GDM1 (cell line): ENCODE data around the gene CLIP1.
"Not testable (repeated sequence)": the region's sequence is repeated elsewhere in the genome, so short reads cannot be mapped to it uniquely, and the experiment has no call there.

Experiments
- DNase-seq: peaks from one replicate; lab custom pipeline; 2025; lab: John Stamatoyannopoulos, UW

Gene CLIP1

DNA sequence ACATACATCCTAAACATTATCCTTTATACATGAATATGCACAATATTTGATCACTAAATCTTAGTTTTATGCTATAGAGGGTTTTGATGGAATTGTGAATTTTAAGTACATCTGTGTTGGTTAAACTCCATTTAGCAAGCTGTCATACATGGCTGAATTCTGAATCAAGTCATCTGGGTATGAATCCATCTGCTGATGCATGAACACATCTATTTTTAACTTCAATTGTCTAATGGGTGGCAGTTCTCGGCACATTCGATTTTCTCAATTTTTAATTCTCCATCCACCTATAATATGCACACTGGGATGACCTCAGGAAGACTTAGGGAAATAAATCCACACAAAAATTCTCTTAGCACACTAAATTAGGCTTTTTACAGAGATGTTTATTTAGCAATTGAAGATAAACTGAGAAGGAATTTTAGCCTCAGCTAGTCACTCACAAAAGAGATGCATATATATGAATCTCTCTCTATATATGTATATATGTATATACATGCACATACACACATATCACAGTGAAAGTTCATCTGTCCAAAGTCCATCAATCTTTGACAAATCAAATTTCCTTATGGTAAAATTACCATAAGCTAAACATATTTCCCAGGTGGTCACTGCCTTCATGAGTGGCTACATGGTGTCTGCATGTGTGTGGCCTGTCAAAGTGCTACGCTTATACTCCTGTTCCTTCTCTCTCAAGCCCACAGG, 111.7 kb downstream of the CLIP1 start:
- no peak for DNase-seq

DNA sequence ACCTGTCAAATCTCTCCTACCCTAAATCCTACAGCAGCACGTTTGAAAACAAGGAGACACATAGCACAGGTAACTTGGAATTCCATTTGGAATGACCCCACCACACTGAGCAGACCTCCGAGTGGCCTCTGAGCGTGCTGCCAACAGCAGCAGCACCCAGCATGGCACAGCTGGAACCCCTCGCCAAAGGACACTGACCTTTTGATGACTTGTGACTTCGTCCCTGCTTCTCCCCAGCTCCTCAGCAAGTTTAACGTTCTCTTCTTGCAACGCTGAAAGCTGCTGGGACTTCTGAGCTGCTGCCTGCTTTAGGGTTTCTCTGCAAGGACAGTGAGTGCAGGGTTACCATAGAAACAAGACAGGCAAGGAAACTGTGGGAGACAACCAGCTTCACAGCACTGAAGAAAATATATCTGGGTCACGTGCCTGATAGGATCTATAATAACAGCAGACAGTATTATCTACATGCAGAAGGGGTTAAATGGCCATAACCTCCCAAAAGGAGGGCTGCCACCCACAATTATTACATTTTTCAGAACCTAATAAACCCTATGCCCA, 112.8 kb downstream of the CLIP1 start:
- no peak for DNase-seq

DNA sequence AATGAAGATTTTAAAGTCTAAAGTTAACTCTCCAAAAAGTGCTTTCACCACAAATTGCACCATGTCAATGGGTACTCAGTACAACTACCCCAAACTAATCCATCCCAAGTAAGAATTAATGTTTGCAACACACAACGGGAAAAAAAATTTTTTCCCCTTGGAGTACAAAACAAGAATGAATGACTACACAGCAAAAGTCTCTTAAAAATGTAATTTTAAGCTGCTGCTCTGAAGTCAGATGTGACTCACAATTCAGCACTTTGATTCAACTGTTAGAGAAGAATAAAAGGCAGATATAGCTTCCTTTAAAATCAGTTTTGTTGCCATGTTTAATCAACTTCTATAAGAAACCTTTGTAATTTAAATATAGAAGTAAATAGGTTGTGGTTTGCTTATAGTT, 113.7 kb downstream of the CLIP1 start:
- no peak for DNase-seq

DNA sequence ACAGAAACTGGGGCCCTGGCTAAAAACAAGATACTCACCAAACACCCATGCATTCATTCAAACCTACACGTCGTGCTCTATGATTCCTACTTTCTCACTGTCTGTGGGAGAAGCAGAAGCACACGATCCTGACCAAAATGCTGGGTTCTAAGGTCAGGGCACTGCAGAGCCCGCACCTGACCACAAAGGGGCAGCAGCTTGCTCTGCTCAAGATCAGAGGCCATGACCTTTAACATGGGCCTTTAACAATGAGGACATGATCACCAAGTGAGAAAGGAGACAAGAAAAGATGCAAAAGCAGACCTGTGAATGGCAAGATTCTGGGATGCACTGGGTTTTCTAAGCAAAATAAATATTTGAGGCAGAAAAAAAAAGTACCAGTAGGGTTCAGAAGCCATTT, 116.1 kb downstream of the CLIP1 start:
- no peak for DNase-seq

DNA sequence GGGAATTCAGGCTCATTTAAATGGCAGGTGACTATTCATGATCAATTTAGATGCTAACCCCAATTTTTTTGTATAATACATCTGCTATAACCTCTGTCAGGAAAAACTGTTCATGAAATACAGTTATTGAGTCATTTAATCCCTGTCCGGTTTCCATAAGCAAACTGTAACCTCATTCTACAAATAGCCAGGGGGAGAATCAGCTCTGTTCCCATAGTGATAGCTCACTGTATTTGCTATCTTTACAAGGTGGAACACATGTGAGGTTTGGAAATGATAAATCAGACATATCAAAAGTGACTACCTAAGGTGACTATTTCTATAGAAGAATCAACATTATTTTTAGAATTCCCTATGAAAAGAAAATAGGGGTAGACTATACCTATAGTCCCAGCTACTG, 117.5 kb downstream of the CLIP1 start:
- DNase-seq: no peak

DNA sequence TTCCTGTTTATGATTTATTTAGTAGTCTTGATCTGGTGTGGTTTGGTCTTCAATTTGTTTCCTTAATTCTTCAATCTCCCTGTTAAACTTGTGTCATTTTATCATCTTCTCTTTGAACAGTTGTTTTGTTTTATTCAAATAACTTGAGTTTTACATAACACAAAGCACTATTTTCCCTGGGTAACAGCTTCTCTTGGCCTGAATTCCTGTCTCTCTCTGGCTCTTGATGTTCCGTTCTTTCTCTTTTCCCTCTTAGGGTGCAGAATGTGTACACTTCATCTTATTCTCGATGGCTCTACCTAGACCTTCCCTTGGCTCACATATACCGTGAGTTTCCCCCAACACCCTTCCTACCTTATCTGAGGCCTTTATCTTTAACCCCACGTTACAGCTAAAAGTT, 119.4 kb downstream of the CLIP1 start:
- DNase-seq: no peak

DNA sequence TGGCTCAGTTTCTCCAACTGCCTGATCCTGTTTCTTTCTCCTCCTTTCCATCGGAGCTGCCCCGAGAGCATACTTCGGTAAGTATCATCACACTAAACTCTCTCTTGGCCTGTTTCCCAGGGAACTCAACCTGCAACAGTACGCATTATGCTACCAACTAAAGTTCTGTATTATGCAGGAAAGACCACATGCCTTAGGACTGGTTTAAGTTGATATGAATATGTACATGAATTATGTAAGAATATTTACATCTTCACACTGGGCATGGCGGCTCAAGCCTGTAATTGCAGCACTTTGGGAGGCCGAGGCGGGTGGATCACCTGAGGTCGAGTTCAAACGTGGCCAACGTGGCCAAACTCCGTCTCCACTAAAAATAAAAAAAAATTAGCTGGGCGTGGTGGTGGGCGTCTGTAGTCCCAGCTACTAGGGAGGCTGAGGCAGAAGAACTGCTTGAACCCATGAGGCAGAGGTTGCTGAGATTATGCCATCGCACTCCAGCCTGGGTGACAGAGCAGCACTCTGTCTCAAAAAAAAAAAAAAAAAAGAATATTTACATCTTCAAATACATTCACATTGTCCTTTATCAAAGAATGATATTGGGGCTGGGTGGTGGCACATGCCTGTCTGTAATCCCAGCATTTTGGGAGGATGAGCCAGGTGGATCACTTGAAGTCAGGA, 124.3 kb downstream of the CLIP1 start:
- no peak for DNase-seq

DNA sequence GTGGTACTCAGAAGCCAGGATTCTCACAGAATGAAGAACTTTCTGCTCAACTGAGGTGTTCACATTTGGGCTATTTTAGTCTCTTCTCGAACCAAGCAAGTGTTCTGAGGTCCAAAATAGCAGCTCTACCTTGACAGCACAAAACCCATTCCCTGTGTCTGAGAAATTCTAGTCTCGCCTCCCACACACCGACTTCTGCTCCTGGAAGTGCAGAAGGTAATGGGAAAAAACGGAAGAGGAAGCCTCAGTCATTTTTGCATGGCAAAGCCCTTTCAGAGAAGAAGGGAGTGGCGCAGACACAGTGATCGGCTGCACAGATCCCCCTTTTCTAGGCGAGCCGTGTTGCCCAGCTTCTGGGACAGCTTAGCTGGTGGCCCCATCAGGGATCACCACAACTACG, 125.0 kb downstream of the CLIP1 start:
- DNase-seq: no peak

DNA sequence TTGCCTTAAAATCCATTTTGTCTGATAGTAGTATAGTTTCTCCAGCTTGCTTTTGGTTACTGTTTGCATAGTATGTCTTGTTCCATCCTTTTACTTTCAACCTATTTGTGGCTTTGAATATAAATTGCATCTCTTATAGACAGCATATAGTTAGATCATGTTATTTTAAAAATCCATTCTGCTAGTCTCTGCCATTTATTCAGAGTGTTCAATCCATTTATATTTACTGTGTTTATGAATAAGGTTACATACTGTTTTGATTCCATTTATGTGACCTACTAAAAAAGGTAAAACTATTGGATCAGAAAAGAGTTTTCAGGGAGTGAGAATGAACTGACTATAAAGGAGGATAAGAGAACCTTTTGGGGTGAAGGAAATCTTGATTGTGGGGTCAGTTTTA, 126.6 kb downstream of the CLIP1 start:
- no peak for DNase-seq

DNA sequence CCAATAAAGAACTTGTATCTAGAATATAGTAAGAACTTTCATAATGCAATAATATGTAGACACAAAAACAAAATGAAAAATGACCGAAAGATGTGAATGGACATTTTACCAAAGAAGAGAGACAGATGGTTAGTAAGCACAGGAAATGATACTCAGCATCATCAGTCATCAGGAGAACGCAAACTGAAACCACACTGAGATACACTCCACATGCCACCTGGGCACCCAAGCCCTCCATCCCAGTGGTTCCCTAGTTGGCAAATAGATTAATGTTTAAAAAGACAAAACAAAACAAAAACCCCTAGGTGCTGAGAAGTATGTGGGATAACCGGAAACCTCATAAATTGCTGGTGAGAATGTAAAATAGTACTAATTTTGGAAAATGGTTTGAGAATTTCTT, 129.4 kb downstream of the CLIP1 start:
- DNase-seq: no peak

DNA sequence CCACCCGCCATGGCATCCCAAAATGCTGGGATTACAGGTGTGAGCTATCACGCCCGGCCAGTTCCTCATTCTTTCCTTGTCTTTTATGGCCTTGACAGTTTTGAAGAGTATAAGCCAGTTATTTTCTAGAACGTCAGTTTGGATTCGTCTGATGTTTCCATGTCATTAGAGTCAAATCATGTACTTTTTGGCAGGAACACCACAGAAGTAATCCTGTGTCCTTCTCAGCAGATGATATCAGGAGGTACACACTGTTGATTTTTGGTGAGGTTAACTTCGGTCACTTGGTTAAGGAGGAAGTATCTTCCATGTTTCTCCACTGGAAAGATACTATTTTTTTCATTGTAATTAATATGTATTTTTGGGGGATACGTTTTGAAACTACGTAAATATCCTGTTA, 131.0 kb downstream of the CLIP1 start:
- DNase-seq: no peak

DNA sequence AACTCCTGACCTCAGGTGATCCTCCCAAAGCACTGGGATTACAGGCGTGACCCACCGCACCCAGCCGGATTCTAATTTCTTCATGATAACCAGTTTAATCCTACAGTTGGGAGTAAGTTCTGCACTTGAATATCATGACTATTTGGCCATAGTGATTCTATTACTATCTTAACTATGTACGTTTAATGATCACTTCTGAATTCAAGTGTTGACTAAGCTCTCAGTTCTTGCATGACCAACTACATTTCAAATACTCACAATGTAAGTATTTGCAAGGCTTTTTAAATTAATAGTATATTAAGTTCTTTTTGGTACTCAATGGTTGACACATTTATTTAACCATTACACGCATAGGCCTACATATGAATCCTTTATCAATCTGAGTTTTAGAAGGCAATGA, 138.8 kb downstream of the CLIP1 start:
- no peak for DNase-seq

DNA sequence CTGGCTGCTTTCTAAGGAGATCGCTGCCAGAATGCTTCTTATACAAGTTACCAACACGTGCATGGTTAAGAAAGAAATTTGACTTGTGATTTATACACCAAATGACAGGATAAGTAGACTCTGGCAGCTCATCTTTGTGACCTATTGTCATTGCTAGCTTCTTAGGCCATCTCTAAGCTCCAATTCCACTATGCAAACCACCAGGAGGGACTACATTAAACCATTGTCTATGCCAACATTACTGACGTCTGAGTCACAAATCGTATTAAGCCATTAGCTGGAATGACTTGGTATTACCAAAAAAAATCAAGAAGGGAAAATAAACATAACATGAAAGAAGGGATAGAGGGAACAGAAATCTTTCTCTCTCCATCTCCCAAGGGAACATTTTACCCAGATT, 140.4 kb downstream of the CLIP1 start:
- DNase-seq: no peak

DNA sequence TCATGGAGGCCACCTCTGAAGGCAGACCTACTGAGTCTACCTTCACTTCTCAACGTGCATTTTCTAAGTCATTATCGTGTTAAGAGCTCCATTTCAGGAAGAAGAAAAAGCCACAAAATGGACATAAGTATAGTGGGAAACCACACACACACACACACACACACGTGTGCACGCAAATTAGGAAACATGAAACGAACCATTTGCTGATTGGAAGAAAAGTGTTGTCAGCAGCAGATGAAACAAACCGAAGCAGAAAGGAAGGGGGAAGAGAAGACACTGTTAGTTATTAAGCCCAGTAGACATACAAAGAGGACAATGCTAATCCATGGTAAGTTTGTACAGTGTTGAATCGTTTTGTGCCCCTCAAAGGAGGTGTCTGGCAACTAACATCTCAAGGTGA, 146.2 kb downstream of the CLIP1 start:
- DNase-seq: no peak

DNA sequence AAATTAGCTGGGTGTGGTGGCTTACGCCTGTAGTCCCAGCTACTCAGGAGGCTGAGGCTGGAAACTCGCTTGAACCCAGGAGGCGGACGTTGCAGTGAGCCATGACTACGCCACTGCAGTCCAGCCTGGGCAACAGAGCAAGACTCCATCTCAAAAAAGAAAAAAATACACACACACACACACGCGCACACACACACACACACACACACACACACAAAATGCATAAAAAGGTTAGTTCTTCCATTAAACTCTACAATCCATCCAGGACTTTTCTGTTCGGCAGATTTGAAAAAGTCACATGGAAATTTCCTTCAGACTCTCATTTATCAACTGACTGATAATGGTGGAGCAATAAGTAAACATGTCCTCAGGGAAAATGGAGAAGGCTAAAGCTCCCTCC, 147.0 kb downstream of the CLIP1 start:
- DNase-seq: no peak

DNA sequence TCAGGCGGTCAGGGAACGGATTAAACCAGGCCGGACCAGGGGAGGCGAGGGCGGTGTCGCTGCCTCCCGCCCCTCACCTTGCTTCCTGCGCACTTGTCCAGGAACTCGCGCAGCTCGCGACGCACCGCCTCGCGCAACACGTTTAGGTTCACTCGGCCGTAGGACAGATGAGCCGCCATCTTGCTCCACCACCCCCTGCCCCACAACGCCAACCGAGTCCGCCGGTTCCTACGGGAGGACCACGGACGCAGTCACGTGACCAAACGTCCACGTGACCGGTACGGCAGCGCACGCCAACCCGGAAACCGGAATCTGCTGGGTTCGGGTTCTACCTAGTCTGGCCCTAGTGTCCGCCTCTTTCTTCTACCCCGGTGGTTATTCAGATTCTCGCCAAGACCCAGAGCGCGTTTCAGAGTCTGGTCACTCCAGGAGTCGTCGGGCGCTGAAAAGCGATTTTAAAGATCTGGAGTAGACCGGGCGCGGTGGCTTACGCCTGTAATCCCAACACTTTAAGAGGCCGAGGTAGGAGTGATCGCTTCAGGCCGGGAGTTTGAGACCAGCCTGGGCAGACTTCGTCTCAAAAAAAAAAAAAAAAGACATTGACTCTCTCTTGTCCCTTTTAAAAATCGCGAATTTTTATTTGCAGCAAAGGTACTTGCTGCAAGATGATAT, 156.1 kb downstream of the CLIP1 start, which contains the start of gene VPS33A:
Gene VPS33A, minus strand, starts transcription at position 265 of the 672 bp plus-strand sequence. Its CDS starts 86 bp downstream, at position 179.
- peak; percentile 95 for DNase-seq

DNA sequence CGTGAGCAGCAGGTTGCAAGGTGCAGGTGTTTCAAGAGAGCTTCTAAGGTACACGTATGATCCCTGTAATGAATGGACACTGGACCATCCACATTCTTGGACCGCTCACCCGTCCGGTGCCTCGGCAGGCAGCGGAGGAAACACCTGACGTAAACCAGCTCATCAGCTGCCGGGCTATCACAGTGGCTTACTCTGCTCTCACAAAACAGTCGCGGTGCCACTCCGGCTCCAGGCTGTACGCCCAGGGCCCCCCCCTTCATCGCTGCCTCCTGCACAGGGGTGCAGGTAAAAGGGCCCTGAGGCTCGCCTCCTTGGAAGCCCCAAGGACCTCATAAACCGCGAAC, 156.6 kb downstream of the CLIP1 start:
- DNase-seq: no peak

DNA sequence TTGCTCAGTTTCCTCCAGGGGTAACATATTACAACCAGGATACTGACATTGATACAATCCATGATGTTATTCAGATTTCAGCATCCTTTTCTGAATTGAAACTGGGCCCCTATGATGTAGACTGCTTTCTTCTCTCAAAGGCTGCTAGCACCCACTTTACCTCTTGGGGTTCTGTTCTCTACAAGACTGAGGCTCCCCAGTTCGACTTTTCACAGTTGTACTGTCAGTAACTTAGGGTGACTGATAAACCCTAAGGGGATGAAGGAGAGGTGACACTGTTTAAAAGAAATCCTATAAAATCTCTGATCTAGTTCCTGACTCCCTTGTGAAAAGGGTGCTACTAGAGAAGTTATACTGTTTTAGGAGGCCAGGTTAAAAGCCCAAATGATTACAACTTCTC, 157.0 kb downstream of the CLIP1 start:
- no peak for DNase-seq

DNA sequence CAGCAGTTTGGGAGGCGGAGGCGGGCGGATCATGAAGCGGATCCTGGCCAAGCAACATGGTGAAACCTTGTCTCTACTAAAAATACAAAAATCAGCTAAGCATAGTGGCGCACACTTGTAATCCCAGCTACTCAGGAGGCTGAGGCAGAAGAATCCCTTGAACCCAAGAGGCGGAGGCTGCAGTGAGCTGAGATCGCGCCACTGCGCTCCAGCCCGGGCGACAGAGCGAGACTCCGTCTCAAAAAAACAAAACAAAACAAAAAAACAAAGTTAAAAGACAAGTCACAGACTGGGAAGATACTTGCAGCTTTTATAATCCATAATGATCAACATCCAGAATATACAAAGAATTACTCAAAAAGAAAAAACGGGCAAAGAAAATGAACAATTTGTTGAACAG, 161.7 kb downstream of the CLIP1 start:
- DNase-seq: not testable (repeated sequence)

DNA sequence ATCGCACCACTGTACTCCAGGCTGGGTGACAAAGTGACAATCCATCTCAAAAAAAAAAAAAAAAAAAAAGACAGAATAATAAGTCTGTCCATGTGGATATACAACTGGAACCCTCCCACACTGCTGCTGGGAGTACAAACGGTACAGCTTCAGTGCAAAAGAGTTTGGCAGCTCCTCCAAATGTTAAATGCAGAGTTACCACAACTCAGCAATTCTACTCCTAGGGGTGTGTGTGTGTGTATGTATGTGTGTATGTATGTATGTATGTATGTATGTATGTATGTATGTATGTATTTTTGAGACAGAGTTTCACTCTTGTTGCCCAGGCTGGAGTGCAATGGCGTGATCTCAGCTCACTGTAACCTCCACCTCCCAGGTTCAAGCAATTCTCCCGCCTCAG, 163.5 kb downstream of the CLIP1 start:
- not testable (repeated sequence) for DNase-seq

DNA sequence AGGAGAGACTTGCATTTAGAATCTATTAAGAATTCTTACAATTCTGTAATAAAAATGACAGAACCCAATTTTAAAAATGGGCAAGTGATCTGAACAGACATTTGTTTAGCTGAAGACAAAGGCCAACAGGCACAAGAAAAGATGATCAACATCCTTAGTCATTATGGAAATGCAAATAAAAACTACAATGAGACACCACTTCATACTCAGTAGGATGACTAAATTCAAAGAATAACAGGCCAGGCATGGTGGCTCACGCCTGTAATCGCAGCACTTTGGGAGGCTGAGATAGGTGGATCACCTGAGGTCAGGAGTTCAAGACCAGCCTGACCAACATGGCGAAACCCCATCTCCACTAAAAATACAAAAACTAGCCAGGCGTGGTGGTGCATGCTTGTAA, 164.0 kb downstream of the CLIP1 start:
- DNase-seq: not testable (repeated sequence)

DNA sequence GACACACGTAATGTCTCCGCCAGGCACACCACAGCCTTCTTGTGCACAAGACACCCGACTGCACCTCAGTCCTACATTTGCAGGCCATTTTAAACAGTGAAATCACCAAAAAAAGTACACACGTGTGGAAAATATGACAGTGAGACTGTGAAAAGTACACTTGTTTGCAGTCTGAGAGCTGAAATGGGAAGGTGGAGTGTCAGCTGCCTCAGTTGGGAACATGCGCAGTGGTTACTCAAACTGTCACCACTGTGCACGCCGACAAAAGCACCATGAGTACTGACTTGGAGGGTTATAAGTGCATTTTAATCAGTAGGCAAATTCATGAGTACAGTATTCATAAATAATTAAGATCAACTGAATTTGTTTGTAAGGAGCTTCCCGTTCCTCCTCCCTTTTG, 171.9 kb downstream of the CLIP1 start:
- no peak for DNase-seq

DNA sequence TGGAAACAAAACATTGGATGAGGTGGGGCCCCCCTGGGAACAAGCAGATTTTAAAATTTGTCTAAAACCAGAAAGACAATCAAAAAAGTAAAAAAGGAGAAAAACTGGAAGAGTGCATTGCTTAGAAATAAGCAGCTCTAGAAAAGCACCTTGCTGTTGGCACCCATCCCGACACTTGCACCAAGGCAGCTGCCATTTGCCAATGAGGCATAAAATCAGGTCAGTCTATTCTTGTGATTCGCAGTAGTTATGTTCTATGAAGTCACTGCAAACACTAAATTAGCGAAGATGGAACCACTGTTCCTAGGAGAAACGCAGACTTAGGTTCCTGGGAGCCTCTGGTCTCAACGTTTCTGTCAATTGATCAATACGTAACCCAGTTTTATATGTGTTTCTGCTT, 172.4 kb downstream of the CLIP1 start:
- DNase-seq: no peak
